HEK293 (cell line): ENCODE results near the gene SLC38A10.

Experiments
- ELK4 ChIP-seq: IDR thresholded peaks from 2 replicates; pipeline ENCODE4 v1.6.1; 2011; ENCODE audit warnings: mild to moderate bottlenecking, low read depth, low read length, borderline replicate concordance
- FEZF1 ChIP-seq: fragments of 450-650 bp; formaldehyde crosslinking; IDR thresholded peaks from 2 replicates; pipeline ENCODE4 v1.5.1; 2016; ENCODE audit warnings: missing biosample characterization, missing genetic modification characterization
- HIC1 ChIP-seq: fragments of 450-650 bp; formaldehyde crosslinking; IDR thresholded peaks from 2 replicates; pipeline ENCODE4 v1.5.1; 2016; ENCODE audit warnings: missing biosample characterization, missing genetic modification characterization
- KLF10 ChIP-seq: fragments of 450-650 bp; IDR thresholded peaks from 2 replicates; pipeline ENCODE4 v1.5.1; 2018; ENCODE audit warnings: missing biosample characterization, mild to moderate bottlenecking, missing genetic modification characterization
- KLF9 ChIP-seq: fragments of 450-650 bp; formaldehyde crosslinking; IDR thresholded peaks from 2 replicates; pipeline ENCODE4 v1.5.1; 2016; ENCODE audit warnings: missing biosample characterization, missing genetic modification characterization, low read depth
- ZBTB1 ChIP-seq: fragments of 450-650 bp; formaldehyde crosslinking; IDR thresholded peaks from 2 replicates; pipeline ENCODE4 v1.5.1; 2016; ENCODE audit warnings: missing biosample characterization, missing genetic modification characterization
- ZBTB44 ChIP-seq: fragments of 450-650 bp; IDR thresholded peaks from 2 replicates; pipeline ENCODE4 v1.5.1; 2018; ENCODE audit warnings: missing biosample characterization, mild to moderate bottlenecking, missing genetic modification characterization
- ZBTB49 ChIP-seq: fragments of 450-650 bp; formaldehyde crosslinking; IDR thresholded peaks from 2 replicates; pipeline ENCODE4 v1.5.1; 2016; ENCODE audit warnings: missing biosample characterization, missing genetic modification characterization, low read depth
- ZBTB8A ChIP-seq: fragments of 450-650 bp; formaldehyde crosslinking; IDR thresholded peaks from 2 replicates; pipeline ENCODE4 v1.5.1; 2016; ENCODE audit warnings: missing biosample characterization, missing genetic modification characterization
- ZNF138 ChIP-seq: fragments of 450-650 bp; formaldehyde crosslinking; IDR thresholded peaks from 2 replicates; pipeline ENCODE4 v1.5.1; 2016; ENCODE audit warnings: missing biosample characterization, missing genetic modification characterization, borderline replicate concordance
- ZNF155 ChIP-seq: fragments of 450-650 bp; formaldehyde crosslinking; IDR thresholded peaks from 2 replicates; pipeline ENCODE4 v1.5.1; 2016; ENCODE audit warnings: missing biosample characterization, missing genetic modification characterization
- ZNF184 ChIP-seq: fragments of 450-650 bp; IDR thresholded peaks from 2 replicates; pipeline ENCODE4 v1.5.1; 2018; ENCODE audit warnings: missing biosample characterization, mild to moderate bottlenecking, missing genetic modification characterization
- ZNF292 ChIP-seq: fragments of 450-650 bp; formaldehyde crosslinking; IDR thresholded peaks from 2 replicates; pipeline ENCODE4 v1.5.1; 2016; ENCODE audit warnings: low read depth, missing biosample characterization, missing genetic modification characterization, borderline replicate concordance
- ZNF350 ChIP-seq: fragments of 450-650 bp; formaldehyde crosslinking; IDR thresholded peaks from 2 replicates; pipeline ENCODE4 v1.5.0; 2017; ENCODE audit warnings: missing biosample characterization, mild to moderate bottlenecking, missing genetic modification characterization
- ZNF37A ChIP-seq: fragments of 450-650 bp; IDR thresholded peaks from 2 replicates; pipeline ENCODE4 v1.5.1; 2018; ENCODE audit warnings: missing biosample characterization, missing genetic modification characterization
- ZNF501 ChIP-seq: fragments of 450-650 bp; formaldehyde crosslinking; IDR thresholded peaks from 2 replicates; pipeline ENCODE4 v1.5.1; 2016; ENCODE audit warnings: missing biosample characterization, missing genetic modification characterization
- ZNF529 ChIP-seq: fragments of 450-650 bp; formaldehyde crosslinking; IDR thresholded peaks from 2 replicates; pipeline ENCODE4 v1.5.1; 2017; ENCODE audit warnings: missing genetic modification characterization, missing biosample characterization; ENCODE audit not compliant: insufficient replicate concordance
- ZNF548 ChIP-seq: fragments of 450-650 bp; formaldehyde crosslinking; IDR thresholded peaks from 2 replicates; pipeline ENCODE4 v1.5.1; 2016; ENCODE audit warnings: missing biosample characterization, missing genetic modification characterization
- ZNF561 ChIP-seq: fragments of 450-650 bp; IDR thresholded peaks from 2 replicates; pipeline ENCODE4 v1.5.1; 2018; ENCODE audit warnings: missing biosample characterization, missing genetic modification characterization, borderline replicate concordance
- ZNF621 ChIP-seq: fragments of 450-650 bp; formaldehyde crosslinking; IDR thresholded peaks from 2 replicates; pipeline ENCODE4 v1.5.1; 2017; ENCODE audit warnings: missing biosample characterization, missing genetic modification characterization
- ZNF660 ChIP-seq: fragments of 450-650 bp; IDR thresholded peaks from 2 replicates; pipeline ENCODE4 v1.5.1; 2018; ENCODE audit warnings: missing biosample characterization, mild to moderate bottlenecking, missing genetic modification characterization
- ZNF664 ChIP-seq: fragments of 450-650 bp; formaldehyde crosslinking; IDR thresholded peaks from 2 replicates; pipeline ENCODE4 v1.5.1; 2016; ENCODE audit warnings: missing biosample characterization, missing genetic modification characterization
- ZNF692 ChIP-seq: fragments of 450-650 bp; formaldehyde crosslinking; IDR thresholded peaks from 2 replicates; pipeline ENCODE4 v1.5.1; 2016; ENCODE audit warnings: missing biosample characterization, missing genetic modification characterization
- ZNF704 ChIP-seq: fragments of 450-650 bp; formaldehyde crosslinking; IDR thresholded peaks from 2 replicates; pipeline ENCODE4 v1.5.1; 2016; ENCODE audit warnings: missing biosample characterization, missing genetic modification characterization
- ZNF747 ChIP-seq: fragments of 450-650 bp; formaldehyde crosslinking; IDR thresholded peaks from 2 replicates; pipeline ENCODE4 v1.5.1; 2016; ENCODE audit warnings: missing biosample characterization, missing genetic modification characterization
- ZNF768 ChIP-seq: fragments of 450-650 bp; formaldehyde crosslinking; IDR thresholded peaks from 2 replicates; pipeline ENCODE4 v1.5.1; 2018; ENCODE audit warnings: missing biosample characterization, mild to moderate bottlenecking, missing genetic modification characterization
- ZNF792 ChIP-seq: fragments of 450-650 bp; formaldehyde crosslinking; IDR thresholded peaks from 2 replicates; pipeline ENCODE4 v1.5.1; 2016; ENCODE audit warnings: missing biosample characterization, missing genetic modification characterization
- ZSCAN16 ChIP-seq: fragments of 450-650 bp; formaldehyde crosslinking; IDR thresholded peaks from 2 replicates; pipeline ENCODE4 v1.5.1; 2016; ENCODE audit warnings: missing biosample characterization, missing genetic modification characterization

The SLC38A10 gene

GRCh38 chr17:81222906-81223761, 72.0 kb downstream of the SLC38A10 start, which contains the start of gene CEP131 (continued):
- TF ChIP-seq ZNF660 (tag by site-specific recombination) (0 out of 2 replicates have a peak, but pooled peaks have one; percentile 58), ZNF155 (tag by site-specific recombination) (no peak), ELK4 (no peak), ZBTB1 (tag by site-specific recombination) (no peak), ZNF692 (tag by site-specific recombination) (peak; percentile 44; the same call in 1 of the 2 replicates), ZBTB8A (peak; percentile 19; the same call in 1 of the 2 replicates), ZNF704 (tag by site-specific recombination) (no peak), ZNF138 (tag by site-specific recombination) (no peak), ZNF747 (no peak), ZNF529 (tag by site-specific recombination) (no peak), ZNF621 (tag by site-specific recombination) (no peak), KLF10 (tag by site-specific recombination) (0 out of 2 replicates have a peak, but pooled peaks have one; percentile 38), ZBTB49 (tag by site-specific recombination) (no peak), FEZF1 (no peak), HIC1 (tag by site-specific recombination) (peak; percentile 91), ZNF664 (tag by site-specific recombination) (no peak), ZSCAN16 (tag by site-specific recombination) (no peak), ZNF768 (tag by site-specific recombination) (no peak), ZNF184 (tag by site-specific recombination) (no peak; the same call in 1 of the 2 replicates), ZNF561 (tag by site-specific recombination) (0 out of 2 replicates have a peak, but pooled peaks have one; percentile 45), ZBTB44 (tag by site-specific recombination) (no peak), ZNF501 (peak; percentile 91), ZNF792 (tag by site-specific recombination) (no peak), ZNF350 (tag by site-specific recombination) (no peak), ZNF548 (tag by site-specific recombination) (no peak), KLF9 (peak; percentile 98), ZNF37A (tag by site-specific recombination) (no peak), ZNF292 (tag by site-specific recombination) (no peak)
